Tibial artery (tissue), 4 donors: ENCODE measurements around the gene CATSPERE.

ENCODE experiments used
- DNase-seq, 2 donors: peaks; one replicate each; pipeline ENCODE4 v3.0.0-alpha.2; 2019
- H3K27ac ChIP-seq, 2 donors: fragments of 200-600 bp; sonication (generic) in 1 of 2; 1 replicate in 1 of 2; 2 replicates in 1 of 2; pipeline ENCODE4 v1.5.1; 2018 to 2019; ENCODE audit warnings: mild to moderate bottlenecking in 1 of 2
- H3K27me3 ChIP-seq, 2 donors: fragments of 200-600 bp; sonication (generic) in 1 of 2; one replicate each; pipeline versions ENCODE4 v1.5.1 to v1.6.0; 2016 to 2019
- H3K36me3 ChIP-seq, 3 donors: fragments of 200-600 bp; sonication (generic) in 2 of 3; one replicate each; pipeline ENCODE4 v1.5.1; 2016 to 2019; ENCODE audit warnings: mild to moderate bottlenecking in 2 of 3
- H3K4me1 ChIP-seq, 4 donors: fragments of 200-600 bp; sonication (generic) in 2 of 4; 1 replicate in 3 of 4; 2 replicates in 1 of 4; pipeline ENCODE4 v1.5.1; 2016 to 2019
- H3K4me3 ChIP-seq, 2 donors: fragments of 200-600 bp; sonication (generic) in 1 of 2; 1 replicate in 1 of 2; 2 replicates in 1 of 2; pipeline ENCODE4 v1.5.1; 2018 to 2019; ENCODE audit warnings: mild to moderate bottlenecking in 2 of 2
- H3K9me3 ChIP-seq, 3 donors: fragments of 200-600 bp; sonication (generic) in 1 of 3; one replicate each; pipeline ENCODE4 v1.5.1; 2016 to 2019
- CTCF ChIP-seq, 2 experiments: fragments of 200-600 bp in 1 of 2; fragments of 450-650 bp in 1 of 2; IDR thresholded peaks; one replicate each; pipeline ENCODE4 v1.5.1; 2017 to 2019; ENCODE audit warnings: antibody characterized with exemption in 2 of 2, mild to moderate bottlenecking in 1 of 2, moderate library complexity in 1 of 2
- intact Hi-C: fragments of 100-400 bp; cut with DNase I; formaldehyde crosslinking; loops from one replicate; pipeline ENCODE4 v1.15.0; 2023; ENCODE audit warnings: low total_unique reads

CATSPERE gene

GRCh38 chr1:244583358-244583982 lies 122.4 kb downstream of the CATSPERE start:
- no peak for TF ChIP-seq CTCF (IDR thresholded peaks at IDR 0.05)
- intact Hi-C loops: no loop called here
- Histone ChIP-seq H3K27me3 (no peaks in the 10 kb centered on the region), H3K4me3 (no peak overlapping the region), H3K27ac (no peak overlapping the region), H3K36me3 (no peaks in the 10 kb centered on the region), H3K4me1 (no peaks in the 10 kb centered on the region), H3K9me3 (no peaks in the 10 kb centered on the region)
- no peak for DNase-seq

GRCh38 chr1:244585867-244586266 lies 124.8 kb downstream of the CATSPERE start:
- Histone ChIP-seq H3K4me1 (no peaks in the 10 kb centered on the region), H3K9me3 (peaks cover 0 to 5% (median 0%) of the 10 kb centered on the region in 3 donors), H3K4me3 (no peak overlapping the region), H3K27ac (no peak overlapping the region), H3K27me3 (no peaks in the 10 kb centered on the region), H3K36me3 (no peaks in the 10 kb centered on the region)
- no peak for TF ChIP-seq CTCF (IDR thresholded peaks at IDR 0.05)
- intact Hi-C loops: no loop called here
- no peak for DNase-seq

GRCh38 chr1:244590670-244591069 lies 129.6 kb downstream of the CATSPERE start:
- H3K4me3 ChIP-seq: no peak overlapping the region
- H3K36me3 ChIP-seq: no peaks in the 10 kb centered on the region
- no peaks in the 10 kb centered on the region for H3K4me1 ChIP-seq
- no peak for DNase-seq
- intact Hi-C loops: no loop called here
- H3K27ac ChIP-seq: no peak overlapping the region
- H3K27me3 ChIP-seq: no peaks in the 10 kb centered on the region
- TF ChIP-seq CTCF (IDR thresholded peaks at IDR 0.05): no peak
- H3K9me3 ChIP-seq: peaks cover 0 to 7% (median 0%) of the 10 kb centered on the region in 3 donors

GRCh38 chr1:244598611-244599010 lies 137.5 kb downstream of the CATSPERE start:
- H3K27me3 ChIP-seq: no peaks in the 10 kb centered on the region
- no peak overlapping the region for H3K27ac ChIP-seq
- H3K9me3 ChIP-seq: no peaks in the 10 kb centered on the region
- intact Hi-C loops: no loop called here
- peaks cover 0 to 5% (median 0%) of the 10 kb centered on the region in 4 donors for H3K4me1 ChIP-seq
- DNase-seq: no peak
- no peak overlapping the region for H3K4me3 ChIP-seq
- no peak for TF ChIP-seq CTCF (IDR thresholded peaks at IDR 0.05)
- H3K36me3 ChIP-seq: no peaks in the 10 kb centered on the region

GRCh38 chr1:244599937-244600350 lies 138.9 kb downstream of the CATSPERE start:
- H3K4me3 ChIP-seq: peak overlapping the region in 1 of 2 donors; percentile 12
- peak overlapping the region; percentile 47 to 56 for H3K27ac ChIP-seq
- no peaks in the 10 kb centered on the region for H3K27me3 ChIP-seq
- H3K36me3 ChIP-seq: no peaks in the 10 kb centered on the region
- DNase-seq: peak in 1 of 2 donors; percentile 35
- intact Hi-C loops: loop anchor here (5.0 to 10.0 kb wide), 2 partner anchors 267 to 445 kb away; no protein-coding TSS in a partner anchor
- no peak for TF ChIP-seq CTCF (IDR thresholded peaks at IDR 0.05)
- no peaks in the 10 kb centered on the region for H3K9me3 ChIP-seq
- peaks cover 0 to 5% (median 0%) of the 10 kb centered on the region in 4 donors for H3K4me1 ChIP-seq
